Astrocyte (in vitro differentiated cells and primary cell): ENCODE data around the gene SLC18A2. TPM values are rescaled to one million over a fixed set of nuclear protein-coding genes. Genes with fewer than 3 reads are reported as not detected.

Source experiments
- DNase-seq: peaks from one replicate; pipeline ENCODE4 v3.0.0-alpha.2; 2010; ENCODE audit warnings: low read depth
- FAIRE-seq: peaks from 2 replicates; lab custom pipeline; 2011; peaks lifted over from hg19 to GRCh38; lab: Jason Lieb, UNC
- H2AFZ ChIP-seq: 2 replicates; pipeline ENCODE4 v1.6.0; 2012; ENCODE audit warnings: low read depth, low read length, inconsistent platforms
- H3K27ac ChIP-seq: 2 replicates; pipeline ENCODE4 v1.5.1; 2011; ENCODE audit warnings: low read depth, low read length, inconsistent platforms
- H3K27me3 ChIP-seq: 2 replicates; pipeline ENCODE4 v1.6.0; 2011; ENCODE audit warnings: low read length, inconsistent platforms; ENCODE audit not compliant: insufficient read depth
- H3K36me3 ChIP-seq: 2 replicates; pipeline ENCODE4 v1.5.1; 2011; ENCODE audit warnings: low read length, inconsistent platforms; ENCODE audit not compliant: insufficient read depth
- H3K4me1 ChIP-seq: 2 replicates; pipeline ENCODE4 v1.5.1; 2011; ENCODE audit warnings: low read length, inconsistent platforms; ENCODE audit not compliant: insufficient read depth
- H3K4me2 ChIP-seq: 2 replicates; pipeline ENCODE4 v1.6.0; 2012; ENCODE audit warnings: low read length, inconsistent platforms
- H3K4me3 ChIP-seq: 2 replicates; pipeline ENCODE4 v1.5.1; 2011; ENCODE audit warnings: low read depth, mild to moderate bottlenecking, low read length, inconsistent platforms; ENCODE audit not compliant: insufficient read depth
- H3K79me2 ChIP-seq: 2 replicates; pipeline ENCODE4 v1.6.0; 2012; ENCODE audit warnings: mild to moderate bottlenecking, low read length, inconsistent platforms; ENCODE audit not compliant: insufficient read depth
- H3K9ac ChIP-seq: 2 replicates; pipeline ENCODE4 v1.6.0; 2012; ENCODE audit warnings: mild to moderate bottlenecking, low read length, inconsistent platforms
- H3K9me3 ChIP-seq: 2 replicates; pipeline ENCODE4 v1.5.1; 2012; ENCODE audit warnings: low read depth, mild to moderate bottlenecking, low read length, inconsistent platforms; ENCODE audit not compliant: insufficient read depth
- H4K20me1 ChIP-seq: 2 replicates; pipeline ENCODE4 v1.6.0; 2012; ENCODE audit warnings: low read length, inconsistent platforms; ENCODE audit not compliant: insufficient read depth
- H3K27ac Mint-ChIP-seq: one replicate; pipeline ENCODE4 v1.8.0; 2021; ENCODE audit warnings: mild to moderate bottlenecking, mixed read lengths; ENCODE audit not compliant: unreplicated experiment
- H3K27me3 Mint-ChIP-seq: one replicate; pipeline ENCODE4 v1.8.0; 2021; ENCODE audit warnings: low read depth, mixed read lengths; ENCODE audit not compliant: unreplicated experiment
- H3K36me3 Mint-ChIP-seq: one replicate; pipeline ENCODE4 v1.8.0; 2021; ENCODE audit warnings: low read depth, mixed read lengths; ENCODE audit not compliant: unreplicated experiment
- H3K4me1 Mint-ChIP-seq: one replicate; pipeline ENCODE4 v1.8.0; 2021; ENCODE audit warnings: low read depth, mixed read lengths; ENCODE audit not compliant: unreplicated experiment
- H3K4me3 Mint-ChIP-seq: one replicate; pipeline ENCODE4 v1.8.0; 2021; ENCODE audit warnings: mild to moderate bottlenecking, moderate library complexity, mixed read lengths; ENCODE audit not compliant: unreplicated experiment
- H3K9me3 Mint-ChIP-seq: one replicate; pipeline ENCODE4 v1.8.0; 2021; ENCODE audit warnings: mild to moderate bottlenecking, mixed read lengths; ENCODE audit not compliant: unreplicated experiment
- EZH2 ChIP-seq: IDR thresholded peaks from 2 replicates; pipeline ENCODE4 v1.6.1; 2012; ENCODE audit warnings: mild to moderate bottlenecking, low read length, inconsistent platforms; ENCODE audit not compliant: insufficient read depth
- total RNA-seq: library from RNA; stranded (reverse); gene quantifications from 2 replicates; pipeline ENCODE4 v1.2.1, GENCODE V29; 2021
- TF ChIP-seq, protein P1 (sequence below): IDR thresholded peaks from 2 replicates; pipeline ENCODE4 v1.5.1; 2011; ENCODE audit warnings: low read depth, mild to moderate bottlenecking, inconsistent platforms, low read length, moderate library complexity; ENCODE audit not compliant: insufficient read depth

The SLC18A2 gene
- total RNA-seq, 1 donor from 2014 or later = not detected

GRCh38 chr10:117273980-117274379, 33.1 kb downstream of the SLC18A2 start:
- Mint-ChIP-seq H3K4me1 (peaks cover 13% of the 10 kb centered on the region), H3K4me3 (no peak overlapping the region), H3K27me3 (no peaks in the 10 kb centered on the region), H3K36me3 (no peaks in the 10 kb centered on the region), H3K27ac (no peak overlapping the region), H3K9me3 (no peaks in the 10 kb centered on the region)
- Histone ChIP-seq H3K27ac (no peak overlapping the region), H2AFZ (no peak overlapping the region), H3K9ac (no peak overlapping the region), H3K4me3 (no peak overlapping the region), H3K4me2 (no peak overlapping the region), H3K79me2 (no peaks in the 10 kb centered on the region), H3K27me3 (no peaks in the 10 kb centered on the region), H3K36me3 (no peaks in the 10 kb centered on the region), H4K20me1 (no peaks in the 10 kb centered on the region), H3K9me3 (no peaks in the 10 kb centered on the region), H3K4me1 (peaks cover 8% of the 10 kb centered on the region)
- TF ChIP-seq, protein P1, sequence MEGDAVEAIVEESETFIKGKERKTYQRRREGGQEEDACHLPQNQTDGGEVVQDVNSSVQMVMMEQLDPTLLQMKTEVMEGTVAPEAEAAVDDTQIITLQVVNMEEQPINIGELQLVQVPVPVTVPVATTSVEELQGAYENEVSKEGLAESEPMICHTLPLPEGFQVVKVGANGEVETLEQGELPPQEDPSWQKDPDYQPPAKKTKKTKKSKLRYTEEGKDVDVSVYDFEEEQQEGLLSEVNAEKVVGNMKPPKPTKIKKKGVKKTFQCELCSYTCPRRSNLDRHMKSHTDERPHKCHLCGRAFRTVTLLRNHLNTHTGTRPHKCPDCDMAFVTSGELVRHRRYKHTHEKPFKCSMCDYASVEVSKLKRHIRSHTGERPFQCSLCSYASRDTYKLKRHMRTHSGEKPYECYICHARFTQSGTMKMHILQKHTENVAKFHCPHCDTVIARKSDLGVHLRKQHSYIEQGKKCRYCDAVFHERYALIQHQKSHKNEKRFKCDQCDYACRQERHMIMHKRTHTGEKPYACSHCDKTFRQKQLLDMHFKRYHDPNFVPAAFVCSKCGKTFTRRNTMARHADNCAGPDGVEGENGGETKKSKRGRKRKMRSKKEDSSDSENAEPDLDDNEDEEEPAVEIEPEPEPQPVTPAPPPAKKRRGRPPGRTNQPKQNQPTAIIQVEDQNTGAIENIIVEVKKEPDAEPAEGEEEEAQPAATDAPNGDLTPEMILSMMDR = no peak
- no peak for TF ChIP-seq EZH2
- DNase-seq = no peak
- FAIRE-seq = no peak

GRCh38 chr10:117274509-117274908, 33.6 kb downstream of the SLC18A2 start:
- Mint-ChIP-seq H3K4me1 (peaks cover 13% of the 10 kb centered on the region), H3K4me3 (no peak overlapping the region), H3K9me3 (no peaks in the 10 kb centered on the region), H3K27me3 (no peaks in the 10 kb centered on the region), H3K36me3 (no peaks in the 10 kb centered on the region), H3K27ac (no peak overlapping the region)
- no peaks in the 10 kb centered on the region for H4K20me1 ChIP-seq
- no peaks in the 10 kb centered on the region for H3K79me2 ChIP-seq
- peaks cover 8% of the 10 kb centered on the region for H3K4me1 ChIP-seq
- H3K4me3 ChIP-seq = no peak overlapping the region
- H2AFZ ChIP-seq = no peak overlapping the region
- no peaks in the 10 kb centered on the region for H3K36me3 ChIP-seq
- FAIRE-seq (no peak), DNase-seq (no peak)
- H3K9ac ChIP-seq = no peak overlapping the region
- TF ChIP-seq EZH2 = no peak
- TF ChIP-seq, protein P1 = no peak
- H3K27me3 ChIP-seq = no peaks in the 10 kb centered on the region
- no peak overlapping the region for H3K27ac ChIP-seq
- H3K9me3 ChIP-seq = no peaks in the 10 kb centered on the region
- H3K4me2 ChIP-seq = no peak overlapping the region

GRCh38 chr10:117275121-117275520, 34.2 kb downstream of the SLC18A2 start:
- no peak overlapping the region for H3K4me3 Mint-ChIP-seq
- Histone ChIP-seq H3K9me3 (no peaks in the 10 kb centered on the region), H3K4me2 (no peak overlapping the region), H3K9ac (no peak overlapping the region), H3K27ac (no peak overlapping the region), H3K27me3 (no peaks in the 10 kb centered on the region), H3K4me1 (peaks cover 8% of the 10 kb centered on the region), H3K4me3 (no peak overlapping the region), H4K20me1 (no peaks in the 10 kb centered on the region), H2AFZ (no peak overlapping the region), H3K36me3 (no peaks in the 10 kb centered on the region), H3K79me2 (no peaks in the 10 kb centered on the region)
- peaks cover 13% of the 10 kb centered on the region for H3K4me1 Mint-ChIP-seq
- TF ChIP-seq, protein P1 = no peak
- no peak for TF ChIP-seq EZH2
- no peak overlapping the region for H3K27ac Mint-ChIP-seq
- H3K36me3 Mint-ChIP-seq = no peaks in the 10 kb centered on the region
- DNase-seq (no peak), FAIRE-seq (no peak)
- no peaks in the 10 kb centered on the region for H3K9me3 Mint-ChIP-seq
- no peaks in the 10 kb centered on the region for H3K27me3 Mint-ChIP-seq
